ENCODE data around the gene ZPLD1.

- no peak for TF ChIP-seq CTCF (IDR thresholded peaks at IDR 0.05)
- no peak for TF ChIP-seq POLR2A (IDR thresholded peaks at IDR 0.05)
These were observed 15.1 kb downstream of the ZPLD1 start for GRCh38 chr3:102449930-102450329.
